GM21390 (cell line): Measurements from ENCODE around the gene PPP1CA.

Experiments
- ATAC-seq: cut with Tn5 transposase; IDR thresholded peaks from one replicate; pipeline ENCODE4 v1.9.1; 2021; ENCODE audit not compliant: unreplicated experiment

Gene PPP1CA

GRCh38 chr11:67401495-67402191, at the start of gene PPP1CA:
Gene PPP1CA, minus strand, starts transcription at chr11:67401858. Its CDS starts 76 bp downstream, at chr11:67401782.
- peak; percentile 57 for ATAC-seq

GRCh38 chr11:67450796-67451657, 49.4 kb upstream of the PPP1CA start:
- ATAC-seq, result no peak

DNA sequence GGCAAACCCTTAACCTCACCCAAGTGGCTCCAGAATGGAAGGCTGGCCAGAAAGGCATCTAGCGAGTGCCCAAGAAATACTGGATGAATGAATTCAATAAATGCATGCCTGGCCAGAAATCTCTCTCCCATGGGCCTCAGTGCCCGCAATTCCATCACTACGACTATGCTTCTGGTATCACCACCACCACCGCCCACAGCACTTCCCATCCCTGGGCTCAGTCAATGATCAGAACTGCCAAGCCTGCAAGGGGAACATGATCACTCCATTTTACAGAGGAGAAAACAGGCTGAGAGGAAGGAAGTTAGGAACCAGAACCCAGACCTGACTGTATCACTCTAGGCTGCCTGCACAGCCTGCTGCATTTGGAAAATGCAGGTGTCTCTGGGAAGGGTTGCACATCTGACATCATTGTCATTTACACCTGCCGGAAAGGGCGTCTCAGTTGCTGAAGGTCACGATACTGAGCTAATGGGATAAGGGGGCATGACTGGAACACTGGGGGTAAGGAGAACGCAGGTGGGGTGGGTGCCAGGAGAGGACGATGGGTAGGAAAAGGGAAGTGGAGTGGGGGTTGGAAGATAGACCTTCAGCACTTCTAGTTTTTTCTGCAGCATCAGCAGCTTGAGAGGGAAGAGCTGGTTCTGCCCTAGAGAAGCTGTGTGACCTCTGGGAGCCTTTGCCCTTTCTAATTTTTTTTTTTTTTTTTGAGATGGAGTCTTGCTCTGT, 47.6 kb upstream of the PPP1CA start:
- ATAC-seq, result no peak

- ATAC-seq, result no peak
Measured at GRCh38 chr11:67448220-67448609, 46.6 kb upstream of the PPP1CA start.

DNA sequence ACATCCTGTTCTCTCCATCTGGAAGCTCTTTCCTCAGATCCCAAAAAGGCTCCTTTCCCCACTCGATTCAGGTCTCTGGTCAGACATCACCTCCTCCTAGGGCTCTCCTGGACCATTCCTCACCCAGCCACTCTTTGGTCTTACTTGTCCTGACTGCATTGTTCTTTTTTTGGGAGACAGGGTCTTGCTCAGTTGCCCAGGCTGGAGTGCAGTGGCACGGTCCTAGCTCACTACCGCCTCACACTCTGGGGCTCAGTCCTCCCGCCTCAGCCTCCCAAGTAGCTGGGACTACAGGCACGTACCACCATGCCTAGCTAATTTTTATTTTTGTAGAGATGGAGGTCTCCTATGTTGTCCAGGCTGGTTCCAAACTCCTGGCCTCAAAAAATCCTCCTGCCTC, 43.9 kb upstream of the PPP1CA start:
- ATAC-seq, result no peak

GRCh38 chr11:67442504-67443404, 41.1 kb upstream of the PPP1CA start:
- no peak for ATAC-seq

- no peak for ATAC-seq
Measured at GRCh38 chr11:67441731-67442351, 40.2 kb upstream of the PPP1CA start.

GRCh38 chr11:67441098-67441563, 39.5 kb upstream of the PPP1CA start:
- no peak for ATAC-seq

- ATAC-seq, result no peak
Measured at GRCh38 chr11:67440229-67441097, 38.8 kb upstream of the PPP1CA start.

- ATAC-seq, result no peak
Measured at GRCh38 chr11:67439321-67440228, 37.9 kb upstream of the PPP1CA start.

- ATAC-seq, result no peak
Measured at GRCh38 chr11:67438158-67438902, 36.7 kb upstream of the PPP1CA start.

- ATAC-seq, result no peak
Measured at GRCh38 chr11:67437809-67438157, 36.1 kb upstream of the PPP1CA start.

GRCh38 chr11:67437082-67437808, 35.6 kb upstream of the PPP1CA start, which contains the start of gene PTPRCAP:
Gene PTPRCAP, minus strand, starts transcription at chr11:67437682. Its CDS starts 63 bp downstream, at chr11:67437619.
- no peak for ATAC-seq

- no peak for ATAC-seq
Measured at GRCh38 chr11:67436459-67437081, 34.9 kb upstream of the PPP1CA start.

DNA sequence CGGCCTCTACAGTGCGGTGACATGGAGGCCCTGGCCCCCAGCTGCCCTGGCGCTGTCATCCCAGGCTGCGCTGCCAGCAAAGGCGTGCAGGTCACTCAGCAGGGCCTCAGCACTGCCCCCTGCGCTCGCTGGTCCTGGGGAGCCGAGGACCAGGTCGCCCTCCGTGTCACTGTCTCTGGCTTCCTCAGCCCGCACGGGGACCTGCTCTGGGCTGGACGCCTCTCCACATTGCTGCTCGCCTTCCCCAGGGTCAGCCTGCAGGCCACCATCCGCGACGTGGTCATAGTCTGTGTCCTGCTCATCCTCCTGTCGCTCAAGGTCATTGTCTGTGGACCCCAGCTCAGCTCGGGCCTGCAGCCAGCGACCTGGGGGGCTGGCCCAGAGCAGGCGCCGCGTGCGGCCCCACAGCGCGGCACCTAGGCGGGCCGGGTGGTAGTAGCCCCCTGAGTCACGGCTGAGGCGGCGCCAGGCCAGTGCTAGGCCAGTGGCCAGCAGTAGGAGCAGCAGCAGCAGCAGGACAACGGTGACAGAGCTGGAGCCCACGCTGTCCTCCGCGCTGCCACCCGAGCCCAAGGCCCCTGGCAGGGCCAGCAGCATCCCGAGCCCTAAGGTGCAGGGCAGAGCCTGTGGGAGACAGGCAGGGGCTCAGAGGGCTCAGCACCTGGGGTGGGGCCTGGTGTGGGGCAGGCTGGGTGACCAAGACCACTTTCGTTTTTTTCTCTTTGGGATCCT, 34.2 kb upstream of the PPP1CA start:
- no peak for ATAC-seq
